Stimulated activated CD8-positive, alpha-beta memory T cell treated with anti-CD3 and anti-CD28 coated beads, Interleukin-12 subunit alpha, Interleukin-12 subunit beta, amount 100 ng/mL, for 24 hours (primary cell): ENCODE results near the gene AQP7.
"Not testable (repeated sequence)": the region's sequence is repeated elsewhere in the genome, so short reads cannot be mapped to it uniquely, and the experiment has no call there.

Experiments
- DNase-seq: peaks from one replicate; pipeline ENCODE4 v3.0.0-alpha.2; 2020; ENCODE audit errors: extremely low read depth

The AQP7 gene

GRCh38 chr9:33402371-33402770, at the start of gene AQP7:
TSS of gene AQP7 (minus strand) at chr9:33402568. CDS start at chr9:33401262, 1,306 bp downstream.
- DNase-seq = not testable (repeated sequence)

- no peak for DNase-seq
Measured at GRCh38 chr9:33450621-33451146, 48.3 kb upstream of the AQP7 start.

DNA sequence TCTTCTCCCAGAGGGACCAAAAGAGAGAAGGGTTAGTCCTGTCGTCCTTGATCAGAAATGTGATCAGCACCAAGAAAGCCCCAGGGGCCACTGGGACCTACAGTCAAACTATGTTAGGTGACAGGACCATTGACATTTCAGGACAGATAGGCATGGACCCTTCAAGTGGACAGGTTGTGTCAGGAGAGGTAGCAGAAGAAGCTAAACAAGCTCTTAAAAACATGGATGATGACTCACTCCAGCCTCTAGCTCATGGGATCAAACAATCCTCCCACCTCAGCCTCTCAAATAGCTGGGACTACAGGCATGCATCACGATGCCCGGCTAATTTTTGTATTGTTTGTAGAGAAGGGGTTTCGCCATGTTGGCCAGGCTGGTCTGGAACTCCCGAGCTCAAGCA, 47.3 kb upstream of the AQP7 start:
- no peak for DNase-seq

- no peak for DNase-seq
Measured at GRCh38 chr9:33447799-33448553, 45.6 kb upstream of the AQP7 start.

GRCh38 chr9:33446946-33447798, 44.8 kb upstream of the AQP7 start, which contains the start of gene AQP3:
TSS of gene AQP3 (minus strand) at chr9:33447593. CDS start at chr9:33447530, 63 bp downstream.
- DNase-seq = no peak

DNA sequence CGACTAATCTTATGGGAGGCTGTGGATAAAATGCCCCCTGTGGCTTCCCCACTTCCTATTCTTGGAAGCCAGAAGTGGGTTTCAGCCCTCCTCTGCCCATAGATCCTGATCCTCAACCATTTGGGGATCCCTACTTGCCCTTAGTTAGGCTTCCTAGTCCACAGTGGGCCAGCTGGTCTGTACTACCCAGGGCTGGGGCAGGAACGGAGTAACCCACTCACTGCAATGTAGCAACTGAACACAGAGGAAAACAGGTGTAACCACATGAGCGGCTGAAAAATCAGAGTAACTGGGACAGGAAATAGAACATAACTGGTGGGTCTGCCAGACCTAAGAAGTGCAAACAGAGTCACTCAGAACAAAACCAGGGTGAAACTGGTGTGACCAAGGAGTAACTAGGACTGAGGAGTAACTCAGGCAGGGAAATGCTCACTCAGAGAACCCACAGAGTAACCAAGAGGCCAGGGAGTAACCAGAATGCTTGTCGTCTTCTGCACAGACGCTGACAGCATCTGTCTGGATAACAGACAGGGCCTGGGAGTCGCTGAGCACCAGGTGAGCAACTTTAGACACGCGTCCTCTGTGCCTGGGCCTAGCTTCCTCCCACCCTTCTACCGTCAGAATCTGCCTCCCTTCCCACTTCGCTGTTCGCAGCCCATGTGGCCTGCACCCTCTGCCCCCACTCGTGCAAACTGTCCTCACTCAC, 44.0 kb upstream of the AQP7 start:
- no peak for DNase-seq

GRCh38 chr9:33445389-33446239, 43.2 kb upstream of the AQP7 start:
- no peak for DNase-seq

DNA sequence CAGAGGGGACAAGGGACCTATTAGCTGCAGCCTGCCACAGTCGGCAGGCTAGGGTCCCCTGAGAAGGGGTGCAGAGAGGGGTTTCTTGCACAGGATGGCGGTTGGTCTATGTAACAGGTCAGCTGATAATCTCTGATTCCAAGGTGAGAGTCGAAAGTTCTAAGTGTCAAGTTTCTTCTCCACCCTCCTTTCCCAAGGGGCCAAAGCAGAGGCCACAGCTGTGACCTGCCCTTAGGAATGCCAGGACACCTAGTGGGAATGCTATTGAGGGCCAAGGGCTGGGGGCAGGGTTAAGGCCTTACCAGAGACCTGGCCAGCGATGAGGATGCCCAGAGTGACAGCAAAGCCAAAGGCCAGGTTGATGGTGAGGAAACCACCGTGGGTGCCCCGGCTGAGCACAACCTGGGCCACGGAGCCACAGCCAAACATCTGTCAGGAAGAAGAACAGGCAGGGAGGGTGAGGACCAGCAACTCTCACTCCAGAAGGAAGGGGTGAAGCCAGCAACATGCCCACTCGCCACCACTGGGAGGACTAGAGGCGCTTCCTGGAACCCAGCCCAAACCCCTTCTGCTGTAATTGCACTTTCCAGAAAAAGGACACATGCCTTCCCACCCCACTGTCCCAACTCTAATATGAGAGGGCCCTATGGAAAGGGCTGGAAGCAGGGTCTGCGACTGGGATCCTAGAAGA, 41.2 kb upstream of the AQP7 start:
- no peak for DNase-seq

DNA sequence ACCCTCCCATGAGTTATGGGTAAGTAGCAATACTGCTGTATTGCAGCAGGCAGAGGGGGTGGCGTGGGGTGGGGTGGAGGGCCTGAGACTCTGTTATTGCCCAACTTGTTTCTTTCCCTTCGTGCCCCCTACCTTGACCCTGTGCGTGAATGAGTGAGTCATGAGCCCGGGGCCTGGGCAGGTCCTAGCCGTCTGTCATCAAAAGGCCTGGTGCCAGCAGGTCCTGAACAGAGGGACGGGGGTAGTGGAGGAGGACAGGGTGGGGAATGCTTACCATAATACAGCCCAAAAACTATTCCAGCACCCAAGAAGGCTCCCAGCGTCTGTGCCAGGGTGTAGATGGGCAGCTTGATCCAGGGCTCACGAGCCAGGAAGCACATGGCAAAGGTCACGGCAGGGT, 40.7 kb upstream of the AQP7 start:
- no peak for DNase-seq

DNA sequence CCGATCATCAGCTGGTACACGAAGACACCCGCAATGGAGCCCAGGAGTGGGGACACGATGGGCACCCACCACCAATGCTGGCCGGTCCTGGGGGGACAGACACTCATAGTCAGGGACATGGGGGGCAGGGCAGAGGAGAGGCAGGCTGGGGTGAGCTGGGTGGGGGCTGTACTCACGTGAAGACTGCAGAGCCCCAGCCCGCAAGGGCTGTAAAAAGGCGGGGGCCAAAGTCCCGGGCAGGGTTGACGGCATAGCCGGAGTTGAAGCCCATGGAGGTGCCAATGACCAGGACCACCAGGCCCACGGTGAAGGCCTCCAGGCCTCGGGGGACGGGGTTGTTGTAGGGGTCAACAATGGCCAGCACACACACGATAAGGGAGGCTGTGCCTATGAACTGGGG, 39.8 kb upstream of the AQP7 start:
- DNase-seq = no peak

- no peak for DNase-seq
Measured at GRCh38 chr9:33440609-33441008, 38.2 kb upstream of the AQP7 start.

GRCh38 chr9:33440204-33440603, 37.8 kb upstream of the AQP7 start:
- no peak for DNase-seq

DNA sequence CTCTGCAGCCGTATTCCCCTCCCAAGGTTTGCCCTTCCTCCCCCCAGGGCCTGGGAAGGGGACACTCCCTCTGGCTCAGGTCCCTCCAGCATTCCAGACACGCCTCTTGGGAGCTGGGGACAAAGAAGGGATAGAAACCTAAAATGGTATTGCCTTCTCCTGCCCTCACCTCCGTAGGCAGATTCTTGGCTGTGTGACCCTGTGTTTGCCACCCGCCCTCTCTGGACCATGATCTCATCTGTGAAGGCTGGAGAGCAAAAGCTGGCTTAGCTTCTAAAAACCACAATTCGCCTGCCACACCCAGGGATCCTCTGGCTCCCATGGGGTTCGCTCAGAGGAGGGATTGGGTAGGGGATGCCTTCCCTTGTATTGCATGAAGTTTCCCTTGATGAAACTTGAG, 37.4 kb upstream of the AQP7 start:
- DNase-seq = no peak

GRCh38 chr9:33438926-33439680, 36.7 kb upstream of the AQP7 start:
- DNase-seq = no peak

GRCh38 chr9:33437898-33438297, 35.5 kb upstream of the AQP7 start:
- no peak for DNase-seq

DNA sequence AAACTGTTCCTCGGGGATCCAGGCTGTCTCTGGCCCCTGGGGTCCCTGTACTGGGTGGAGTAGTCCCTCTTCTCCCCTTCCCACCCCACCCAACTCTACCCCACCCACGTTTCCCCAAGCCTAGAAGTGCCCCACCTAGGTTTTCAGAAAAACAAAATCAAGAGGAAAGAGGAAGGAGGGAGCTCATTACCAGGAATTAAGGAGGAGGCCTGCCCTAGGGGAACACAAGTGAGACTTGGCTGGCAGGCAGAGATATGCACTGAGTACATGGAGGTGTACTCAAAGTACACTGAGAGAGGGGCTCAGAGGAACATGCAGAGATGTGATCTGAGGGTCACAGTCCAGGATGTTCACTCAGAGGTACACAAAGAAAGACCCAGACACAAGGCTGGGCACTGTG, 34.8 kb upstream of the AQP7 start:
- DNase-seq = no peak

DNA sequence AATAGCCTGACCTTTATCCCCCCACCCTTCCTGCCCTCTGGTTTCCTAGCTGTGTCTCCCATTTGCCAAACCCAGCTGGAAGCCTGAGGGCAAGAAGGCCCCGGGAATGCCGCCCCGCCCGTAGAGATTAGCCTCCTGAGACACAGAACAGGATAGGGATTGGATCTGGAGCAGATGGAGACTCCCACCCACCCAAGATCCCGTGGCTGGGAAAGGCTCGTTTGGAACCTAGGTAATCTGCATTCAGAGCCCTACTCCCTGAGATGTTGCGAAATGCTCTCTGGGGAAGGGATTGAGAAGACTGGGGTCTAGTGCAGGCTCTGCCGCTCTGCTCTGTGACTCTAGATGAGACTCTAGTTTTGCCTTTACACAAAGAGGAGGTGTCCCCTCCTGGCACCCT, 34.1 kb upstream of the AQP7 start:
- no peak for DNase-seq

GRCh38 chr9:33435821-33436277, 33.5 kb upstream of the AQP7 start:
- no peak for DNase-seq

DNA sequence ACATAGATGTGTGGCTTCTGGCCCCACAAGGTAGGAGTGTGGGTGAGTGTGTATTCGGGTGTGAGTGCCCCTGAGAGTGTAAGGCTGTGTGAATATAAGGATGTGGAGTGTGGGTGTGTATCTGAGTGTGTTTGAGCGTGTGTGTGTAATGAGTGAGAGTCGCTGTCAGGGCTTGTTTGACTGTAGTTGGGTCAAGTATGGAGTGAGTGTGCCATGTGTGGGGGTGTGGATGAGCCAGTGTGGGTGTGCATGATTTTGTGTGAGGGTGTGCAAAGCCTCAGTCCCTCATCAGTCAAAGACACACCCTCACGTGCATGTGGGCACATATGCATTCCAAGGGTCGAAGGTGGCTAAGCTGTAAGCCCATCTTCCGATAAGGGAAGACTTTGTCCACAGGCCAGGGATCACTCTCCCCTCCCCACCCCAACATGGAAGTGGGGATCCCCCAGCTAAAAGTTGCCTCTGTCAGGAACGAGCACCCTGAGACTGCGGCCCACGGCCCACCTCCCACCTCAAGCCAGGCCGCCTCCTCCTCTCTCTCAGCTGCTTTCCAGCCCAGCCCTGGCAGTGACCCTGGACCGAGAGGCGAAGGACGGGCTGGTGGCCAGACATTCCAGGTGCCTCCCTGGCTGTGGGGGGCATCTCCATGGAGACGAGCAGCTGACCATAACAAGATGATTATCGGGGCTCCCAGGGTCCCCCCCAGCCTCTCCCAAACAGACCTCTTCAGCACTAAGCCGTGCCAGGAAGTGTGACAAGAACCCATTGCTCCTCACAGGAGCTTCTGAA, 32.1 kb upstream of the AQP7 start:
- DNase-seq = no peak
